Spleen (tissue), 11 donors: Measurements from ENCODE around the gene USP6. TPM values are rescaled to one million over a fixed set of nuclear protein-coding genes. Genes with fewer than 3 reads are reported as not detected.
A peak's percentile ranks its signal among the peaks of the same experiment; 100 is the strongest.
"Not testable (repeated sequence)": the region's sequence is repeated elsewhere in the genome, so short reads cannot be mapped to it uniquely, and the experiment has no call there.

Source experiments
- DNase-seq: peaks from one replicate; pipeline ENCODE4 v3.0.0-alpha.2; 2020
- H3K27ac ChIP-seq, 8 donors: fragments of 200-600 bp; sonication (generic) in 7 of 8; 1 replicate in 4 of 8; 2 replicates in 4 of 8; pipeline versions ENCODE4 v1.5.0 to v1.8.0; 2016 to 2021; ENCODE audit warnings: inconsistent platforms in 4 of 8, mild to moderate bottlenecking in 4 of 8, moderate library complexity in 1 of 8
- H3K27me3 ChIP-seq, 7 donors: fragments of 200-600 bp; sonication (generic) in 6 of 7; replicated peaks in 1 of 7; 1 replicate in 4 of 7; 2 replicates in 3 of 7; pipeline versions ENCODE4 v1.5.0 to v1.8.0; 2016 to 2021; ENCODE audit warnings: inconsistent platforms in 3 of 7, mild to moderate bottlenecking in 1 of 7
- H3K36me3 ChIP-seq, 6 donors: fragments of 200-600 bp; sonication (generic) in 5 of 6; 1 replicate in 4 of 6; 2 replicates in 2 of 6; pipeline versions ENCODE4 v1.5.0 to v1.8.0; 2016 to 2021; ENCODE audit warnings: inconsistent platforms in 2 of 6
- H3K4me1 ChIP-seq, 6 donors: fragments of 200-600 bp; sonication (generic) in 5 of 6; 1 replicate in 3 of 6; 2 replicates in 3 of 6; pipeline versions ENCODE4 v1.5.0 to v1.8.0; 2016 to 2021; ENCODE audit warnings: inconsistent platforms in 3 of 6
- H3K4me3 ChIP-seq, 8 donors: fragments of 200-600 bp; sonication (generic) in 7 of 8; 1 replicate in 4 of 8; 2 replicates in 4 of 8; pipeline versions ENCODE4 v1.5.0 to v1.8.0; 2016 to 2021; ENCODE audit warnings: inconsistent platforms in 4 of 8, mild to moderate bottlenecking in 4 of 8, moderate library complexity in 2 of 8
- H3K9me3 ChIP-seq, 8 donors: fragments of 200-600 bp; sonication (generic) in 7 of 8; 1 replicate in 4 of 8; 2 replicates in 4 of 8; pipeline versions ENCODE4 v1.5.0 to v1.8.0; 2016 to 2021; ENCODE audit warnings: inconsistent platforms in 4 of 8
- POLR2A ChIP-seq, 3 donors: fragments of 450-650 bp; IDR thresholded peaks; one replicate each; pipeline ENCODE4 v1.5.1; 2017; ENCODE audit warnings: antibody characterized with exemption in 3 of 3, mild to moderate bottlenecking in 1 of 3
- POLR2AphosphoS5 ChIP-seq, 3 donors: sonication (generic); formaldehyde crosslinking; IDR thresholded peaks; one replicate each; pipeline ENCODE4 v1.5.1; 2017; ENCODE audit warnings: antibody characterized with exemption in 3 of 3
- WGBS, 5 donors: extraction: QIAGEN DNeasy Blood & Tissue Kit in 3 of 5; methylation state at CpG; one replicate each; pipeline versions ENCODE4 v1.1.5 to v1.1.7; 2013 to 2018; 5-methylcytosine and 5-hydroxymethylcytosine counted together
- intact Hi-C: fragments of 100-400 bp; cut with DNase I; formaldehyde crosslinking; loops from one replicate; pipeline ENCODE4 v1.15.0; 2023; ENCODE audit warnings: low total_unique reads
- polyA plus RNA-seq, 3 donors: library from polyadenylated mRNA; stranded (reverse); fragments of 200-250 nt; gene quantifications; one replicate each; pipeline ENCODE4 v1.2.1, GENCODE V29; 2013
- small RNA-seq, 4 donors: library from RNA; depleted of rRNA; stranded (forward); fragments of <200 nt; gene quantifications; one replicate each; pipeline ENCODE3, GENCODE V24; 2016
- total RNA-seq, 7 donors: library from RNA; depleted of rRNA in 3 of 7; stranded (reverse); fragments of >200 nt in 3 of 7; fragmentation: NEBNext Ultra II Directional in 4 of 7; extraction: Animal tissue kit (Norgen Biotek cat#: 25700) in 4 of 7; gene quantifications; one replicate each; pipeline versions ENCODE4 v1.1.0 to v1.2.1, GENCODE V29; 2016 to 2021
- TF ChIP-seq, protein P1 (sequence below), 11 experiments: fragments of 200-600 bp in 7 of 11; fragments of 450-650 bp in 4 of 11; sonication (generic) in 4 of 11; IDR thresholded peaks in 8 of 11; conservative IDR thresholded peaks in 3 of 11; 1 replicate in 7 of 11; 2 replicates in 4 of 11; pipeline versions ENCODE4 v1.4.0 to v1.8.0; 2016 to 2021; ENCODE audit warnings: antibody characterized with exemption in 11 of 11, inconsistent platforms in 4 of 11, mild to moderate bottlenecking in 1 of 11
- donor health status: healthy with polysubstance abuse.
- donor health status: DM: no; HTN: no; CAD: no; lungs with moderate emphysema.
- donor health status: DM: no; HTN: no; CAD: no.
- donor health status: Bipolar disorder and iron deficiency.
- donor health status: healthy.
- donor health status: DM: no; HTN: no; CAD: no.
- donor health status: DM: yes; HTN: yes; CAD: no.

USP6 gene
- total and polyA plus RNA-seq, 10 donors: 0.03 to 0.37 (median 0.13) TPM; not detected in 1

DNA sequence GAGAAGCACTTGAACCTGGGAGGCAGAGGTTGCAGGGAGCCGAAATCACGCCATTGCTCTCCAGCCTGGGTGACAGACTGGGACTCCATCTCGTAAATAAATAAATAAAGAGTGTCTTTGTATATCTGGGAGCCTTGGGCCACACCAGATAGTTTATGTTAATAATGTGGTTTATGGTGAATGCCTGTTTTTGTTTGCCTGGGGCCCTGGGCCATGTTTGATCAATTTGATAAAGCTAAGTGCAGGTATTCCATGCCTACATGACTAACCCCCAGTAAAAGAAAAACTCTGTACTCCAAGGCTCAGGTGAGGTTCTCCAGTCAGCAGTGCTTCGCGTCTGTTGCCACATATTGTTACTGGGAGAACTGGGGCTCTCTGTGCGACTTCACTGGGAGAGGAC, 103.7 kb downstream of the USP6 start:
- DNase-seq: peak; percentile 6
- 93 to 99% (median 96%) methylated on average over 6 of the region's 6 CpGs for WGBS, 5 donors
- peaks cover 0 to 55% (median 34%) of the 10 kb centered on the region in 6 donors for H3K4me1 ChIP-seq
- intact Hi-C loops: no loop called here
- H3K4me3 ChIP-seq: no peak overlapping the region
- H3K27me3 ChIP-seq: no peaks in the 10 kb centered on the region
- H3K36me3 ChIP-seq: peaks cover 0 to 89% (median 30%) of the 10 kb centered on the region in 6 donors
- no peak for TF ChIP-seq POLR2A (IDR thresholded peaks at IDR 0.05)
- TF ChIP-seq POLR2AphosphoS5 (IDR thresholded peaks at IDR 0.05): no peak
- TF ChIP-seq, protein P1, sequence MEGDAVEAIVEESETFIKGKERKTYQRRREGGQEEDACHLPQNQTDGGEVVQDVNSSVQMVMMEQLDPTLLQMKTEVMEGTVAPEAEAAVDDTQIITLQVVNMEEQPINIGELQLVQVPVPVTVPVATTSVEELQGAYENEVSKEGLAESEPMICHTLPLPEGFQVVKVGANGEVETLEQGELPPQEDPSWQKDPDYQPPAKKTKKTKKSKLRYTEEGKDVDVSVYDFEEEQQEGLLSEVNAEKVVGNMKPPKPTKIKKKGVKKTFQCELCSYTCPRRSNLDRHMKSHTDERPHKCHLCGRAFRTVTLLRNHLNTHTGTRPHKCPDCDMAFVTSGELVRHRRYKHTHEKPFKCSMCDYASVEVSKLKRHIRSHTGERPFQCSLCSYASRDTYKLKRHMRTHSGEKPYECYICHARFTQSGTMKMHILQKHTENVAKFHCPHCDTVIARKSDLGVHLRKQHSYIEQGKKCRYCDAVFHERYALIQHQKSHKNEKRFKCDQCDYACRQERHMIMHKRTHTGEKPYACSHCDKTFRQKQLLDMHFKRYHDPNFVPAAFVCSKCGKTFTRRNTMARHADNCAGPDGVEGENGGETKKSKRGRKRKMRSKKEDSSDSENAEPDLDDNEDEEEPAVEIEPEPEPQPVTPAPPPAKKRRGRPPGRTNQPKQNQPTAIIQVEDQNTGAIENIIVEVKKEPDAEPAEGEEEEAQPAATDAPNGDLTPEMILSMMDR (IDR thresholded peaks at IDR 0.05 in 8 of 11, conservative IDR thresholded peaks at IDR 0.05 in 3 of 11): no peak
- no peaks in the 10 kb centered on the region for H3K9me3 ChIP-seq
- H3K27ac ChIP-seq: peak overlapping the region in 4 of 8 donors; percentile 81 to 93 (median 88)

DNA sequence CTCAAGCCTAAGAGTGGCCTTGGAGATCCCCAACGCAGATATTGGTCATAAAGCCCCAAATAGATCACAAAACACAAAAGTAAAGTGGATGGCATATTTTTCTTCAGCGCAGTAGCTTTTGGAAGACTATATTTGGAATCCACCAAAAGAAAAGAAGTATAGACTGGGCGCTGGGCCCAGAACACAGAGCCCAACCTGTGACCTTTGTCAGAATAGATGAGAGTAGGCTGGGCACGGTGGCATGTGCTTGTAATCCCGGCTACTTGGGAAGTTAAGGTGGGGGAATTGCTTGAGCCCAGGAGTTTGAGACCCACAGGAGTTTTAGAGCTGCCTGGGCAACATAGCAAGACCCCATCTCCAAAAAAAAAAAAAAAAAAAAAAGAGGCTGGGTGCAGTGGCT, 104.2 kb downstream of the USP6 start:
- Histone ChIP-seq H3K9me3 (no peaks in the 10 kb centered on the region), H3K36me3 (peaks cover 0 to 89% (median 27%) of the 10 kb centered on the region in 6 donors), H3K4me1 (peaks cover 0 to 60% (median 40%) of the 10 kb centered on the region in 6 donors), H3K4me3 (no peak overlapping the region), H3K27ac (peak overlapping the region in 4 of 8 donors; percentile 81 to 93 (median 88)), H3K27me3 (no peaks in the 10 kb centered on the region)
- intact Hi-C loops: no loop called here
- DNase-seq: peak; percentile 44
- 82 to 94% (median 91%) methylated on average over 5 of the region's 5 CpGs for WGBS, 5 donors
- TF ChIP-seq, protein P1 (IDR thresholded peaks at IDR 0.05 in 8 of 11, conservative IDR thresholded peaks at IDR 0.05 in 3 of 11): no peak
- TF ChIP-seq POLR2AphosphoS5 (IDR thresholded peaks at IDR 0.05): no peak

DNA sequence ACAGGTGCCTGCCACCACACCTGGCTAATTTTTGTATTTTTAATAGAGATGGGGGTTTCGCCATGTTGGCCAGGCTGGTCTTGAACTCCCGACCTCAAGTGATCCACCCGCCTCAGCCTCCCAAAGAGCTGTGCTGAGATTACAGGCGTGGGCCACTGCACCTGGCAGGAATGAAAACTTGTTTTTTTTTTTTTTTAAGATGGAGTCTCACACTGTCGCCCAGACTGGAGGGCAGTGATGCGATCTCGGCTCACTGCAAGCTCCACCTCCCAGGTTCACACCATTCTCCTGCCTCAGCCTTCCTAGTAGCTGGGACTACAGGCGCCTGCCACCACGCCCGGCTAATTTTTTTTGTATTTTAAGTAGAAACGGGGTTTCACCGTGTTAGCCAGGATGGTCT, 106.1 kb downstream of the USP6 start:
- WGBS, 5 donors: 82 to 84% (median 83%) methylated on average over 12 of the region's 12 CpGs
- H3K4me3 ChIP-seq: peak overlapping the region in 1 of 8 donors; percentile 1
- H3K9me3 ChIP-seq, H3K27me3 ChIP-seq, intact Hi-C loops: not testable (repeated sequence)
- H3K36me3 ChIP-seq: peaks cover 0 to 79% (median 11%) of the 10 kb centered on the region in 6 donors
- peak; percentile 58 for DNase-seq
- TF ChIP-seq POLR2AphosphoS5 (IDR thresholded peaks at IDR 0.05): peak in 1 of 3 donors; percentile 7
- peak overlapping the region; percentile 55 to 93 (median 77) for H3K27ac ChIP-seq
- peaks cover 14 to 78% (median 57%) of the 10 kb centered on the region in 6 donors for H3K4me1 ChIP-seq

Small RNA genes lying within 50 kb of the gene (small RNA-seq; reads per million reads assigned to genes)
- 0 reads per million in 4 donors for gene AC012146.4

Other genes with a start within 250 kb of the USP6 start
- 1 to 10 TPM; 1.6 to 4.1 (median 2.6) TPM for gene C17orf107, start 216.5 kb upstream of the USP6 start, total RNA-seq
- under 1 TPM; 0.15 to 0.70 (median 0.26) TPM for gene C17orf107, start 216.5 kb upstream of the USP6 start, polyA plus RNA-seq
- gene CHRNE, start 212.9 kb upstream of the USP6 start, total RNA-seq: 1 to 10 TPM in 4 of 7 donors, under 1 TPM in 3; 0.33 to 3.0 (median 1.9) TPM
- 1 to 10 TPM; 1.2 to 1.4 (median 1.3) TPM for gene CHRNE, start 212.9 kb upstream of the USP6 start, polyA plus RNA-seq
- 1 to 10 TPM; 1.8 to 6.1 (median 3.0) TPM for gene GP1BA, start 183.8 kb upstream of the USP6 start, total RNA-seq
- gene GP1BA, start 183.8 kb upstream of the USP6 start, polyA plus RNA-seq: 1 to 10 TPM; 2.0 to 2.9 (median 2.8) TPM
- 10 to 100 TPM; 37.2 to 61.0 (median 42.9) TPM for gene SLC25A11, start 176.0 kb upstream of the USP6 start, total RNA-seq
- 10 to 100 TPM; 22.1 to 52.6 (median 32.3) TPM for gene SLC25A11, start 176.0 kb upstream of the USP6 start, polyA plus RNA-seq
- 100 to 1,000 TPM in 1 of 7 donors, 10 to 100 TPM in 6; 57.6 to 109 (median 78.6) TPM for gene RNF167, start 175.8 kb upstream of the USP6 start, total RNA-seq
- 100 to 1,000 TPM in 2 of 3 donors, 10 to 100 TPM in 1; 96.4 to 146 (median 129) TPM for gene RNF167, start 175.8 kb upstream of the USP6 start, polyA plus RNA-seq
- gene PFN1, start 167.5 kb upstream of the USP6 start, total RNA-seq: 1,000 to 10,000 TPM in 1 of 7 donors, 100 to 1,000 TPM in 6; 605 to 1,090 (median 842) TPM
- 1,000 to 10,000 TPM in 1 of 3 donors, 100 to 1,000 TPM in 2; 663 to 1,039 (median 970) TPM for gene PFN1, start 167.5 kb upstream of the USP6 start, polyA plus RNA-seq
- 10 to 100 TPM in 2 of 7 donors, 1 to 10 TPM in 5; 3.1 to 16.0 (median 8.8) TPM for gene ENO3, start 164.9 kb upstream of the USP6 start, total RNA-seq
- 10 to 100 TPM; 13.8 to 23.4 (median 15.4) TPM for gene ENO3, start 164.9 kb upstream of the USP6 start, polyA plus RNA-seq
- gene SPAG7, start 148.2 kb upstream of the USP6 start, total RNA-seq: 10 to 100 TPM; 34.8 to 62.3 (median 47.8) TPM
- 10 to 100 TPM; 73.6 to 89.1 (median 87.9) TPM for gene SPAG7, start 148.2 kb upstream of the USP6 start, polyA plus RNA-seq
- 10 to 100 TPM; 36.6 to 78.0 (median 51.0) TPM for gene CAMTA2, start 128.4 kb upstream of the USP6 start, total RNA-seq
- gene CAMTA2, start 128.4 kb upstream of the USP6 start, polyA plus RNA-seq: 10 to 100 TPM; 21.3 to 79.8 (median 45.2) TPM
- gene INCA1, start 118.5 kb upstream of the USP6 start, total RNA-seq: 1 to 10 TPM; 1.1 to 2.1 (median 1.6) TPM
- gene INCA1, start 118.5 kb upstream of the USP6 start, polyA plus RNA-seq: 1 to 10 TPM; 2.4 to 5.8 (median 3.2) TPM
- gene KIF1C, start 118.1 kb upstream of the USP6 start, total RNA-seq: 100 to 1,000 TPM in 2 of 7 donors, 10 to 100 TPM in 5; 47.5 to 141 (median 79.7) TPM
- gene KIF1C, start 118.1 kb upstream of the USP6 start, polyA plus RNA-seq: 10 to 100 TPM; 11.9 to 41.4 (median 12.0) TPM
- gene SLC52A1, start 80.6 kb upstream of the USP6 start, total RNA-seq: 1 to 10 TPM in 1 of 7 donors, under 1 TPM in 6; 0.34 to 2.0 (median 0.72) TPM
- under 1 TPM; 0.06 to 0.19 (median 0.11) TPM for gene SLC52A1, start 80.6 kb upstream of the USP6 start, polyA plus RNA-seq
- gene ZFP3, start 37.6 kb upstream of the USP6 start, total RNA-seq: 10 to 100 TPM in 2 of 7 donors, 1 to 10 TPM in 5; 6.4 to 10.4 (median 9.0) TPM
- gene ZFP3, start 37.6 kb upstream of the USP6 start, polyA plus RNA-seq: 1 to 10 TPM; 2.8 to 3.6 (median 3.2) TPM
- gene ZNF232, start 4.2 kb upstream of the USP6 start, total RNA-seq: 10 to 100 TPM in 4 of 7 donors, 1 to 10 TPM in 3; 5.6 to 11.4 (median 10.6) TPM
- 10 to 100 TPM in 1 of 3 donors, 1 to 10 TPM in 2; 8.1 to 10.3 (median 9.0) TPM for gene ZNF232, start 4.2 kb upstream of the USP6 start, polyA plus RNA-seq
- gene ZNF594, start 75.8 kb downstream of the USP6 start, total RNA-seq: 10 to 100 TPM; 11.3 to 28.4 (median 15.6) TPM
- 1 to 10 TPM; 2.4 to 3.1 (median 2.5) TPM for gene ZNF594, start 75.8 kb downstream of the USP6 start, polyA plus RNA-seq
- gene SCIMP, start 118.8 kb downstream of the USP6 start, total RNA-seq: 100 to 1,000 TPM in 1 of 7 donors, 10 to 100 TPM in 6; 68.0 to 102 (median 84.5) TPM
- gene SCIMP, start 118.8 kb downstream of the USP6 start, polyA plus RNA-seq: 10 to 100 TPM; 18.9 to 55.0 (median 28.9) TPM
- 10 to 100 TPM; 47.4 to 58.0 (median 52.7) TPM for gene RABEP1, start 166.3 kb downstream of the USP6 start, total RNA-seq
- gene RABEP1, start 166.3 kb downstream of the USP6 start, polyA plus RNA-seq: 10 to 100 TPM; 17.1 to 22.9 (median 20.5) TPM